ENCODE data around the gene OR5I1. TPM values are rescaled to one million over a fixed set of nuclear protein-coding genes. Genes with fewer than 3 reads are reported as not detected.

Gene OR5I1
- total and polyA plus RNA-seq, 2 of the 8 experiments (the other 6 are each of a cell fraction or from before 2014, with no cell fraction given) = not detected

- Histone ChIP-seq H4K5ac (ENCODE audit: insufficient read length, low read depth, low read length) (no peak overlapping the region), H3K9me3 (ENCODE audit: insufficient read depth in 2 of 2, low read depth in 1 of 2, low read length in 1 of 2) (peaks cover 11% of the 10 kb centered on the region in 2 experiments; a peak in 3 of 4 replicates), H3K56ac (replicated peaks; ENCODE audit: insufficient read length, low read depth, low read length) (no peak overlapping the region)
- TF ChIP-seq TEAD4 (IDR thresholded peaks at IDR 0.05; ENCODE audit: low read depth, low read length) = no peak
These were observed 33.9 kb downstream of the OR5I1 start for GRCh38 chr11:55902308-55902707.

More at GRCh38 chr11:55902308-55902707, 33.9 kb downstream of the OR5I1 start:
- no peak overlapping the region for H2BK5ac ChIP-seq (ENCODE audit: low read depth, low read length)
- H4K91ac ChIP-seq (replicated peaks; ENCODE audit: insufficient read length, low read length) = no peak overlapping the region
- H2BK15ac ChIP-seq (ENCODE audit: low read length) = no peak overlapping the region
- ChIA-PET CTCF (ENCODE audit: partially characterized antibody) (no interaction called here), POLR2A (ENCODE audit: partially characterized antibody) (no interaction called here)
- H3K27me3 ChIP-seq (replicated peaks in 1 of 4; ENCODE audit: control insufficient read depth in 3 of 4, extremely low read depth in 1 of 4, insufficient read depth in 3 of 4, low read length in 3 of 4) = no peaks in the 10 kb centered on the region
- H3K14ac ChIP-seq (ENCODE audit: insufficient read length) = no peak overlapping the region
- H3K4me2 ChIP-seq (ENCODE audit: insufficient read depth in 1 of 2, low read depth in 2 of 2, low read length in 2 of 2) = no peak overlapping the region
- no peaks in the 10 kb centered on the region for H3K36me3 ChIP-seq (ENCODE audit: control insufficient read depth in 2 of 4, insufficient read depth in 4 of 4, low read length in 3 of 4)
- H4K20me1 ChIP-seq (replicated peaks in 1 of 2; ENCODE audit: control insufficient read depth in 1 of 2, insufficient read depth in 2 of 2, low read length in 2 of 2) = no peaks in the 10 kb centered on the region
- H2BK20ac ChIP-seq (ENCODE audit: low read length) = no peak overlapping the region
- H3K27ac ChIP-seq (ENCODE audit: low read depth, low read length) = no peak overlapping the region
- no peak overlapping the region for H2BK12ac ChIP-seq (ENCODE audit: low read depth, low read length)
- H3K23ac ChIP-seq (ENCODE audit: insufficient read length) = no peak overlapping the region
- no peak overlapping the region for H3K4ac ChIP-seq (replicated peaks; ENCODE audit: insufficient read length, low read depth, low read length)
- H2AFZ ChIP-seq (ENCODE audit: low read length) = no peak overlapping the region
- no peaks in the 10 kb centered on the region for H3K79me2 ChIP-seq (ENCODE audit: control insufficient read depth in 1 of 2, insufficient read depth in 2 of 2, low read length in 2 of 2)
- H4K8ac ChIP-seq (ENCODE audit: extremely low read depth, insufficient read depth, low read length) = no peak overlapping the region
- DNase-seq (ENCODE audit: low read depth in 1 of 2, low spot score in 2 of 2) (no peak), FAIRE-seq (no peak)
- WGBS, 2 experiments (ENCODE audit: extremely low coverage in 1 of 2, insufficient coverage in 1 of 2, insufficient read length in 1 of 2, insufficient replicate concordance in 2 of 2, low coverage in 1 of 2, low lambda C conversion rate in 2 of 2, missing lambda C conversion rate in 1 of 2) = 57% methylated on average over 2 of the region's 2 CpGs; no CpG with 5 or more reads in 1 of the 2 experiments
- no peaks in the 10 kb centered on the region for H3K23me2 ChIP-seq (ENCODE audit: low read depth, low read length)
- no peak overlapping the region for H3K18ac ChIP-seq (ENCODE audit: extremely low read depth, low read length)
- no peaks in the 10 kb centered on the region for H3K4me1 ChIP-seq (replicated peaks in 1 of 4; ENCODE audit: control insufficient read depth in 3 of 4, insufficient read depth in 4 of 4, low read length in 3 of 4)
- no peak overlapping the region for H3K9ac ChIP-seq (replicated peaks in 1 of 4; ENCODE audit: extremely low read depth in 1 of 4, low read depth in 3 of 4, low read length in 3 of 4)
- no peak overlapping the region for H3K4me3 ChIP-seq (ENCODE audit: extremely low read depth in 1 of 4, insufficient read depth in 2 of 4, low read depth in 3 of 4, low read length in 4 of 4)
- H2AK5ac ChIP-seq (ENCODE audit: low read depth, low read length) = no peak overlapping the region
- H2BK120ac ChIP-seq (replicated peaks; ENCODE audit: low read depth, low read length) = no peak overlapping the region
- H3K79me1 ChIP-seq (ENCODE audit: low read depth, low read length) = no peaks in the 10 kb centered on the region

Measured in H1 (cell line).